Effector memory CD4-positive, alpha-beta T cell (primary cell): ENCODE measurements around the gene SNAI3.

Experiments used
- DNase-seq, 3 donors: peaks; one replicate each; pipeline ENCODE4 v3.0.0-alpha.2; 2020
- H3K27ac ChIP-seq: 2 replicates; pipeline ENCODE4 v1.7.0; 2013; ENCODE audit warnings: mild to moderate bottlenecking, low read length, moderate library complexity; ENCODE audit not compliant: insufficient read depth, poor library complexity, severe bottlenecking
- H3K27me3 ChIP-seq: replicated peaks from 2 replicates; pipeline ENCODE4 v1.7.0; 2013; ENCODE audit warnings: mild to moderate bottlenecking, low read length; ENCODE audit not compliant: insufficient read depth, control insufficient read depth, poor library complexity, severe bottlenecking
- H3K36me3 ChIP-seq: 2 replicates; pipeline ENCODE4 v1.7.0; 2013; ENCODE audit warnings: mild to moderate bottlenecking, low read length, moderate library complexity; ENCODE audit not compliant: control insufficient read depth, insufficient read depth
- H3K4me1 ChIP-seq: 2 replicates; pipeline ENCODE4 v1.7.0; 2013; ENCODE audit warnings: low read length, mild to moderate bottlenecking; ENCODE audit not compliant: control insufficient read depth, insufficient read depth, poor library complexity, severe bottlenecking
- H3K4me3 ChIP-seq: 2 replicates; pipeline ENCODE4 v1.7.0; 2013; ENCODE audit warnings: low read length, low read depth, mild to moderate bottlenecking; ENCODE audit not compliant: insufficient read depth, poor library complexity, severe bottlenecking
- H3K9me3 ChIP-seq: 2 replicates; pipeline ENCODE4 v1.7.0; 2013; ENCODE audit warnings: mild to moderate bottlenecking, low read length, moderate library complexity; ENCODE audit not compliant: control insufficient read depth

Gene SNAI3

GRCh38 chr16:88640498-88641247, 45.6 kb downstream of the SNAI3 start:
- no peaks in the 10 kb centered on the region for H3K27me3 ChIP-seq
- DNase-seq = no peak
- H3K4me3 ChIP-seq = no peak overlapping the region
- peaks cover 19% of the 10 kb centered on the region for H3K4me1 ChIP-seq
- H3K9me3 ChIP-seq = no peaks in the 10 kb centered on the region
- H3K27ac ChIP-seq = no peak overlapping the region
- H3K36me3 ChIP-seq = peaks cover 12% of the 10 kb centered on the region

- H3K4me3 ChIP-seq = no peak overlapping the region
- peaks cover 22% of the 10 kb centered on the region for H3K4me1 ChIP-seq
- no peaks in the 10 kb centered on the region for H3K27me3 ChIP-seq
- H3K27ac ChIP-seq = no peak overlapping the region
- peaks cover 10% of the 10 kb centered on the region for H3K36me3 ChIP-seq
- DNase-seq = no peak
- H3K9me3 ChIP-seq = no peaks in the 10 kb centered on the region
Observed at GRCh38 chr16:88640039-88640495, 46.2 kb downstream of the SNAI3 start.

GRCh38 chr16:88639231-88640038, 46.9 kb downstream of the SNAI3 start:
- no peaks in the 10 kb centered on the region for H3K9me3 ChIP-seq
- H3K27ac ChIP-seq = no peak overlapping the region
- no peak overlapping the region for H3K4me3 ChIP-seq
- H3K4me1 ChIP-seq = peaks cover 27% of the 10 kb centered on the region
- no peak for DNase-seq
- H3K36me3 ChIP-seq = peaks cover 7% of the 10 kb centered on the region
- no peaks in the 10 kb centered on the region for H3K27me3 ChIP-seq

GRCh38 chr16:88638323-88639230, 47.7 kb downstream of the SNAI3 start, which contains the start of gene IL17C:
Gene IL17C, plus strand, starts transcription at chr16:88638572. Its CDS starts 70 bp downstream, at chr16:88638642.
- Histone ChIP-seq H3K27me3 (no peaks in the 10 kb centered on the region), H3K9me3 (no peaks in the 10 kb centered on the region), H3K27ac (no peak within 1 kb of the TSS), H3K36me3 (no peaks in the 10 kb centered on the region), H3K4me3 (no peak within 1 kb of the TSS), H3K4me1 (peaks cover 34% of the 10 kb centered on the region)
- DNase-seq = peak in 1 of 3 donors; percentile 9

GRCh38 chr16:88636488-88637265, 49.6 kb downstream of the SNAI3 start:
- peaks cover 4% of the 10 kb centered on the region for H3K36me3 ChIP-seq
- H3K27ac ChIP-seq = no peak overlapping the region
- peaks cover 39% of the 10 kb centered on the region for H3K4me1 ChIP-seq
- no peak overlapping the region for H3K4me3 ChIP-seq
- no peaks in the 10 kb centered on the region for H3K9me3 ChIP-seq
- DNase-seq = no peak
- H3K27me3 ChIP-seq = no peaks in the 10 kb centered on the region

- Histone ChIP-seq H3K36me3 (peaks cover 11% of the 10 kb centered on the region), H3K27me3 (no peaks in the 10 kb centered on the region), H3K4me3 (no peak overlapping the region), H3K27ac (no peak overlapping the region), H3K9me3 (no peaks in the 10 kb centered on the region), H3K4me1 (peaks cover 39% of the 10 kb centered on the region)
- no peak for DNase-seq
Observed at GRCh38 chr16:88635671-88636319, 50.5 kb downstream of the SNAI3 start.

- Histone ChIP-seq H3K27ac (peak overlapping the region; percentile 49), H3K9me3 (no peaks in the 10 kb centered on the region), H3K36me3 (peaks cover 15% of the 10 kb centered on the region), H3K4me1 (peaks cover 39% of the 10 kb centered on the region), H3K27me3 (no peaks in the 10 kb centered on the region), H3K4me3 (peak overlapping the region; percentile 73)
- DNase-seq = no peak
Observed at GRCh38 chr16:88634994-88635670, 51.2 kb downstream of the SNAI3 start.

- Histone ChIP-seq H3K36me3 (peaks cover 23% of the 10 kb centered on the region), H3K4me3 (peak overlapping the region; percentile 73), H3K4me1 (peaks cover 34% of the 10 kb centered on the region), H3K9me3 (no peaks in the 10 kb centered on the region), H3K27ac (peak overlapping the region; percentile 49), H3K27me3 (no peaks in the 10 kb centered on the region)
- DNase-seq = peak; percentile 20 to 33 (median 30)
Observed at GRCh38 chr16:88634141-88634993, 51.9 kb downstream of the SNAI3 start.
